Measurements from ENCODE around the gene PPP2R2D. TPM values are rescaled to one million over a fixed set of nuclear protein-coding genes. Genes with fewer than 3 reads are reported as not detected.

Gene PPP2R2D
- total RNA-seq, 1 experiment from 2014 or later, result 23.7 TPM

- Mint-ChIP-seq H3K27me3 (ENCODE audit: unreplicated experiment) (no peaks in the 10 kb centered on the region), H3K4me3 (ENCODE audit: low read depth, unreplicated experiment) (no peak overlapping the region), H3K36me3 (ENCODE audit: insufficient read depth, unreplicated experiment) (peaks cover 6% of the 10 kb centered on the region), H3K4me1 (ENCODE audit: low read depth, unreplicated experiment) (peaks cover 8% of the 10 kb centered on the region), H3K27ac (ENCODE audit: unreplicated experiment) (no peak overlapping the region), H3K9me3 (ENCODE audit: low read depth, unreplicated experiment) (no peaks in the 10 kb centered on the region)
- peak; percentile 84 for DNase-seq
- BruUV-seq (replicated peaks), result no TSS peak
- peak; percentile 81 for TF ChIP-seq CTCF (IDR thresholded peaks at IDR 0.05; ENCODE audit: unreplicated experiment)
- intact Hi-C loops (cut with micrococcal nuclease; ENCODE audit: unreplicated experiment), result loop anchor here (2.0 kb wide), 1 partner anchor 137 kb away; no protein-coding TSS in a partner anchor
- CTCF ChIA-PET, result interaction anchor here (1.0 to 1.4 kb wide), 2 partner anchors 136 to 137 kb away, joined by 3 to 12 read pairs; no protein-coding TSS in a partner anchor
Measured at GRCh38 chr10:131885391-131886165, 15.2 kb upstream of the PPP2R2D start.

- Mint-ChIP-seq H3K4me3 (ENCODE audit: low read depth, unreplicated experiment) (no peak overlapping the region), H3K4me1 (ENCODE audit: low read depth, unreplicated experiment) (peaks cover 8% of the 10 kb centered on the region), H3K36me3 (ENCODE audit: insufficient read depth, unreplicated experiment) (peaks cover 6% of the 10 kb centered on the region), H3K27me3 (ENCODE audit: unreplicated experiment) (no peaks in the 10 kb centered on the region), H3K27ac (ENCODE audit: unreplicated experiment) (no peak overlapping the region), H3K9me3 (ENCODE audit: low read depth, unreplicated experiment) (no peaks in the 10 kb centered on the region)
- CTCF ChIA-PET, result interaction anchor here (1.0 to 1.4 kb wide), 2 partner anchors 135 to 137 kb away, joined by 3 to 12 read pairs; no protein-coding TSS in a partner anchor
- no peak for DNase-seq
- BruUV-seq (replicated peaks), result no TSS peak
- TF ChIP-seq CTCF (IDR thresholded peaks at IDR 0.05; ENCODE audit: unreplicated experiment), result no peak
- intact Hi-C loops (cut with micrococcal nuclease; ENCODE audit: unreplicated experiment), result no loop called here
Measured at GRCh38 chr10:131886237-131886636, 14.6 kb upstream of the PPP2R2D start.

GRCh38 chr10:131888186-131888604, 12.6 kb upstream of the PPP2R2D start:
- peaks cover 6% of the 10 kb centered on the region for H3K36me3 Mint-ChIP-seq (ENCODE audit: insufficient read depth, unreplicated experiment)
- H3K4me1 Mint-ChIP-seq (ENCODE audit: low read depth, unreplicated experiment), result peaks cover 8% of the 10 kb centered on the region
- H3K27ac Mint-ChIP-seq (ENCODE audit: unreplicated experiment), result no peak overlapping the region
- CTCF ChIA-PET, result interaction anchor here (0.7 kb wide), 1 partner anchor 255 kb away, joined by 4 read pairs; no protein-coding TSS in a partner anchor
- no peaks in the 10 kb centered on the region for H3K9me3 Mint-ChIP-seq (ENCODE audit: low read depth, unreplicated experiment)
- H3K27me3 Mint-ChIP-seq (ENCODE audit: unreplicated experiment), result peaks cover 6% of the 10 kb centered on the region
- no TSS peak for BruUV-seq (replicated peaks)
- no peak overlapping the region for H3K4me3 Mint-ChIP-seq (ENCODE audit: low read depth, unreplicated experiment)
- peak; percentile 21 for DNase-seq
- no peak for TF ChIP-seq CTCF (IDR thresholded peaks at IDR 0.05; ENCODE audit: unreplicated experiment)
- intact Hi-C loops (cut with micrococcal nuclease; ENCODE audit: unreplicated experiment), result no loop called here

- BruUV-seq (replicated peaks), result no TSS peak
- TF ChIP-seq CTCF (IDR thresholded peaks at IDR 0.05; ENCODE audit: unreplicated experiment), result no peak
- peaks cover 8% of the 10 kb centered on the region for H3K4me1 Mint-ChIP-seq (ENCODE audit: low read depth, unreplicated experiment)
- no peaks in the 10 kb centered on the region for H3K9me3 Mint-ChIP-seq (ENCODE audit: low read depth, unreplicated experiment)
- H3K36me3 Mint-ChIP-seq (ENCODE audit: insufficient read depth, unreplicated experiment), result peaks cover 6% of the 10 kb centered on the region
- no peak overlapping the region for H3K27ac Mint-ChIP-seq (ENCODE audit: unreplicated experiment)
- peaks cover 17% of the 10 kb centered on the region for H3K27me3 Mint-ChIP-seq (ENCODE audit: unreplicated experiment)
- H3K4me3 Mint-ChIP-seq (ENCODE audit: low read depth, unreplicated experiment), result no peak overlapping the region
- no peak for DNase-seq
- intact Hi-C loops (cut with micrococcal nuclease; ENCODE audit: unreplicated experiment), result no loop called here
- CTCF ChIA-PET, result no interaction called here
Measured at GRCh38 chr10:131889755-131890154, 11.1 kb upstream of the PPP2R2D start.
